H1 (cell line): ENCODE data around the gene RARRES2. TPM values are rescaled to one million over a fixed set of nuclear protein-coding genes. Genes with fewer than 3 reads are reported as not detected.

ENCODE experiments used
- EZH2 ChIP-seq: fragments of 200-600 bp; sonication (generic); IDR thresholded peaks from 2 replicates; pipeline ENCODE4 v1.7.1; 2012; ENCODE audit warnings: low read depth, mild to moderate bottlenecking, moderate library complexity, low read length, inconsistent platforms; ENCODE audit not compliant: severe bottlenecking
- polyA plus RNA-seq, 7 experiments: library from polyadenylated mRNA; depleted of rRNA in 3 of 7; stranded (reverse) in 5 of 7; unstranded in 2 of 7; fragments of >200 nt in 5 of 7; fragments of 200-250 nt in 2 of 7; gene quantifications; 1 replicate in 5 of 7; 2 replicates in 1 of 7; 4 replicates in 1 of 7; pipeline versions ENCODE4 v1.2.1 to v1.2.3, GENCODE V29; 2011 to 2013; ENCODE audit warnings: missing spikeins in 2 of 7, mixed read lengths in 2 of 7
- total RNA-seq: library from RNA; stranded (reverse); fragmentation: NEBNext Ultra II Directional; extraction: Animal tissue kit (Norgen Biotek cat#: 25700); gene quantifications from 2 replicates; pipeline ENCODE4 v1.2.1, GENCODE V29; 2021
- TF ChIP-seq, protein P1 (sequence below): IDR thresholded peaks from 2 replicates; pipeline ENCODE4 v1.6.1; 2012; ENCODE audit warnings: inconsistent platforms

RARRES2 gene
- total and polyA plus RNA-seq, 2 of the 8 experiments (the other 6 are each of a cell fraction or from before 2014, with no cell fraction given), result 254 to 441 TPM

DNA sequence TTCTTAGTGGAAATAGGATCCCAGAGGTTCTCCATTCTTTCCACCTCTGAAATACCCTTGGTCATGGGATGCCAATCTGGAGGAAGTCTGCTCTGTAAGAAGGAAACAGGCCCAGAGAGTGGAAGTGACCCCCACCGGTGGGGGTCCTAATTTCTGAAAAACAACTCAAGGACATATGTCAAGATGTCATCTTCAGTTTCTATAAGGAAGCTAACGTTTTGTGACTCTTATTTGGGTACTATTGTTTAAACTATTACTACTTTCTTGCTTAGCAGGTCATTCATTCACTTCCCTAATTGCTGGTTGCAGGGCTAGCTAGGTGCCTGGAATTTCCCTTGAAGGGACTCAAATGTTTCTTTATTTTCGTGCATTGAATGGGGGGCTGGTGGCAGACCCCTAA is 35.8 kb upstream of the RARRES2 start (continued):
- TF ChIP-seq, protein P1, sequence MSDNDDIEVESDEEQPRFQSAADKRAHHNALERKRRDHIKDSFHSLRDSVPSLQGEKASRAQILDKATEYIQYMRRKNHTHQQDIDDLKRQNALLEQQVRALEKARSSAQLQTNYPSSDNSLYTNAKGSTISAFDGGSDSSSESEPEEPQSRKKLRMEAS, result no peak
- no peak for TF ChIP-seq EZH2
